Fibroblast of peridontal ligament (primary cell): ENCODE results near the gene TMTC2.
A peak's percentile ranks its signal among the peaks of the same experiment; 100 is the strongest.
"Not testable (repeated sequence)": the region's sequence is repeated elsewhere in the genome, so short reads cannot be mapped to it uniquely, and the experiment has no call there.

ENCODE experiments used
- DNase-seq: peaks from one replicate; pipeline ENCODE4 v3.0.0-alpha.2; 2010; ENCODE audit errors: extremely low read depth

TMTC2 gene

DNA sequence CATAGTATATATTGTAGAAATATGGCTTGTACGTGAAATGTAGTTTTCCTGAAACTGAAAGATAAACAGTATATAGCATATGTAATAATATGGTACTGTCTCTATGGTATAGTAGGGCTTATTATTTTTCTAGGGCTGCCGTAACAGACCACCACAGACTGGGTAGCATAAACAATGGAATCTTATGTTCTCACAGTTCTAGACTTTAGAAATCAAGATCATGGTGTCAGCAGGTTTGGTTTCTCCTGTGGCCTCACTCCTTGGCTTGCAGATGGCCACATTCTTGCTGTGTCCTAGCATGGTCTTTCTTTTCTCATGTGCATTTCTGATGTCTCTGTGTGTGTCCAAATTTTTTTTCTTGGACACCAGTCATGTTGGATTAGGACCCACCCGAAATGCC lies 155.8 kb downstream of the TMTC2 start:
- DNase-seq = no peak

DNA sequence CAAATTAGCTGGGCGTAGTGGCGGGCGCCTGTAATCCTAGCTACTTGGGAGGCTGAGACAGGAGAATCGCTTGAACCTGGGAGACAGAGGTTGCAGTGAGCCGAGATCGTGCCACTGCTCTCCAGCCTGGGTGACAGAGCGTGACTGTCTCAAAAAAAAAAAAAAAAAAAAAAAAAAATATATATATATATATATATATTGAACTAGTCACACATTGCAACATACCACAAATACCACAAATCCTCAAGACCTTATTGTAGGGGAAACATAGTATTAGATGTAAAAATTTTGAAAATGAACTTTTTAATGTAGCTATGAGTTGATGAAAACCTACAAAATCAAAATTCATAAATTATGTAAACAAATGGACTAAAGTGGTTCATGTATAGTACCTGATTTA lies 158.4 kb downstream of the TMTC2 start:
- not testable (repeated sequence) for DNase-seq

DNA sequence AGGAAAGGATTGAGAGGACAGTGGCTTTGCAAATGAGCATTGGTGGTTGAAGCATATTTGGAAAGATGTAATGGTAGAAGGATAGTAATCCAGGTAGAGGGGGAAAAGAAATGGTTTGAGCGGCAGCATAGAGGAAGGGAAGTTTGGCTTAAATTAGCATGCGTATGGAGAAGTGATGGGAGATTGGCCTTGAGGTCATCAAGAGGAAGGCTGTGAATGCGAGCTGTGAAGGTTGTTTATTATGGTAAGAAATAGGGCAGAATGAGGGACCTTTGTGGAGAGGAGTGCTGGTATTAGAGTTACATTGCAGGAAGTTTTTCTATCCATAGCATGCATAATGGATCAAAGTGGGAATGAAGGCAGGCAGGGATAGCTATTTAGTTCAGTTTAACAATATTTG lies 162.1 kb downstream of the TMTC2 start:
- DNase-seq = no peak

GRCh38 chr12:82852529-82852928 lies 165.8 kb downstream of the TMTC2 start:
- DNase-seq = no peak

DNA sequence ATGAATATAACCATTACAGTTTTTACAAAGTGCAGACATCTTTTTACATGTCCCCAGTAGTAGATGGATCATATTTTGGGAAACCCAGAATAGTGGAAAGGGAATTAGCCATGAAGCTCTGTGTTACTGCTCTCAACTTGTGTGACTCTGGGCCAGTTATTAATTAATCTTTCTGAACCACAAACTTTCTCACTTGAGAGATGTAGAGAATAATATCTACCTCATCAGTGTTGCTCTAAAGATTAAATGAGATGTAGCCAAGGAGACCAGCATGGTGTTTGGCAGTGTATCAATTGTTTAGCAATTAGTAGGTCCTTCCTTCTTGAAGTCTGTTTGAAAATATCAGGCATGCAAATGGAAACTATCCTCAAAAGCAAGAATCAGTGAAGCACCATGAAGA lies 169.2 kb downstream of the TMTC2 start:
- no peak for DNase-seq

DNA sequence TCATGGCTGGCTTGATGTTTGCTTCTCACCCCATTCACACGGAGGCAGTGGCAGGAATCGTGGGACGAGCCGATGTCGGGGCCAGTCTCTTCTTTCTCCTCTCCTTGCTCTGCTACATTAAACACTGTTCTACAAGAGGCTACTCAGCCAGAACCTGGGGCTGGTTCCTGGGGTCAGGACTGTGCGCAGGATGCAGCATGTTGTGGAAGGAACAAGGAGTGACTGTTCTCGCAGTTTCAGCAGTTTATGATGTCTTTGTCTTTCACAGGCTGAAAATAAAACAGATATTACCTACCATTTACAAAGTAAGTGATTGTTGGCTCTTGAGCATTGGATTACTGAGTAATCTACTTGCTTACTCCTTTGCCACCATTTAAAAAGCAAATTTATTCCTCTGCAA lies 170.6 kb downstream of the TMTC2 start:
- DNase-seq = no peak

- DNase-seq = no peak
These were observed 171.3 kb downstream of the TMTC2 start for GRCh38 chr12:82857911-82858533.

- no peak for DNase-seq
These were observed 171.8 kb downstream of the TMTC2 start for GRCh38 chr12:82858534-82858917.

- no peak for DNase-seq
These were observed 175.5 kb downstream of the TMTC2 start for GRCh38 chr12:82862069-82862841.

- no peak for DNase-seq
These were observed 176.4 kb downstream of the TMTC2 start for GRCh38 chr12:82862876-82863649.

- DNase-seq = no peak
These were observed 179.6 kb downstream of the TMTC2 start for GRCh38 chr12:82866227-82866775.

DNA sequence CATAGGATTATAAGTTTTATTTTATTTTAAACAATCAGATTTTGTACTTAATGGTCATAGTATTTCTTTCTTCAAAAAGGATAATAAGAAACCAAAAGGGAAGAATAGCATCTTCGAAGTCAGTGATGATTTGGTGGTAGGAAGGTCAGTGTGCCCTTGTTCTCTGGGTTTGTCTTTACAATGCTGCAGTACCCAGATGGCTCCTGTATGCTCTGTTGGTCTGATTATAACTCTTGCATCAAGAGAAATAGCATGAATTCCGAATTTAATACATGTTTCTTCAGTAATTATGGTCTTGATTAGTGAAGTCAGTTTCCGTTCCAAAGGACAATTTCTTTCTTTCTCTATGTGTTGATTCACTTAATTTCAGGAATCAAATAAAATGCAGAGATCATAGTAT lies 180.2 kb downstream of the TMTC2 start:
- no peak for DNase-seq

DNA sequence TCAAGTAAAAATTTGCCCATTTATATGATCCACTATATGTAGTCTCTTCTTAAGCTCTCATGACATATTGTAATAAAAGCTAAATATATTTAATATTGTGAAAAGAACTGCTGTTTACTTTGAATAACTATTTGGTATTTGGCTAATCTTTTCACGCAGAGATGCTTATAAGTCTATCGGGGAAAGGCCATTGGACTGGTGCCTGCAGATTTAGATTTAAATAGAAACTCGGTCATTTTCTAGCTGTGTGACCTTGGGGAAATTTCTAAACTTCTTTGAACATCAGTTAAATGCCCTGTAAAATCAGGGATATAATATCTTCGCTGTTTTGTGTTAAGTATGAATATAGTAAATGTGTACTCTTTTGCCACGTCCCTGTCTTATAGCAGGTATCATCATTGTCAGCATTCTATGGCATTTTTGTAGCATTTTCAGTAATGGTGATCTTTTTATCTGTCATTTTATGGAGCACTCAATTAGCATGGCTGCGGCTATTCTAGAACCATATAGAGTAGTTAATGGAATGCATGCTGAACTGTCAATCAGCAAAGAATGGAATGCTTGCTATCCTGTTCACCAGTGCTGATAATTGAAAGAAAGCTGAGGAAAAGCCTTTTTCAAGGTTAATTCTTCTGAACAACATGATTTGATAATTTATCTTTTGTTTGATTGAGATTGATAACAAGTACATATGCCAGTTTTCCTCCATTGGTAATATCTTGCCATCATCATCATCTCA lies 181.2 kb downstream of the TMTC2 start:
- DNase-seq = no peak

- DNase-seq = no peak
These were observed 184.2 kb downstream of the TMTC2 start for GRCh38 chr12:82870771-82871377.

DNA sequence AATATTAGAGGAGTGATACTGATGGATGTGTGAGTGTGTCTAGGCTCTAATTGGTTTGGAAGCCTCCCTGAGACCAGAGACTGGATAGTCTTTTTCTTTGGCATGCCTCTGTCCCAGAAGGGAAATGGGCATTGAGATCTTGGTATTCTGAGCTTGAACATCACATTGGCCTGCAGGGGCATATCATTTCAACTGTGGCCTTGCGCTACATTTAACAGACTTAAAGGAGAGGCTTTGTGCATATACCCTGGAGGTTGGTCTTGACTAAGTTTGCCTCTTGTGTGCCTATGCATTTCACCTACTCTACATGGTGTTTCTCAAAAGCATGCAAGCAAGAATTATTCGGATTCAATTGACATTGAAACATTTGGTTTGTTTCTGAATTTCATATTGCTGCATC lies 185.4 kb downstream of the TMTC2 start:
- DNase-seq = no peak

- no peak for DNase-seq
These were observed 186.6 kb downstream of the TMTC2 start for GRCh38 chr12:82873309-82873708.

- no peak for DNase-seq
These were observed 187.2 kb downstream of the TMTC2 start for GRCh38 chr12:82873951-82874350.

GRCh38 chr12:82874945-82875344 lies 188.2 kb downstream of the TMTC2 start:
- DNase-seq = peak; percentile 38

GRCh38 chr12:82876075-82876474 lies 189.4 kb downstream of the TMTC2 start:
- no peak for DNase-seq

DNA sequence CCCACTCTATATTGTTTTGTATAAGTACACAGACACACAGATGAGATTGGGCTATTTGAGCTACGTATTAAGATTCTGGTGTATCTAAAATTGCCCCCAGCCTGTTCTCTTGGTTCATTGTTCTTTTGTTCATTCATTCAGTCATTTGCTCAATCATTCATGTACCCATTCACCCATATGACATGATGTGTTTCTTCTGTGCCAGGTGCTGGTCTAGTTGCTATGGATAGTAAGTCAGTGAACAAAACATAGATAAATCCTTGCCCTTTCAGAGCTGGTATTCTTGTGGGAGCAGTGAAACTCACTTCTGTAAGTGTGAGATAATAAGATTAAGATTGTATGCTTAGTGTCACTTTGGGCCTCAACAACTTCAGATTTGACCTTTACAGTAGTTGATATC lies 191.3 kb downstream of the TMTC2 start:
- no peak for DNase-seq

DNA sequence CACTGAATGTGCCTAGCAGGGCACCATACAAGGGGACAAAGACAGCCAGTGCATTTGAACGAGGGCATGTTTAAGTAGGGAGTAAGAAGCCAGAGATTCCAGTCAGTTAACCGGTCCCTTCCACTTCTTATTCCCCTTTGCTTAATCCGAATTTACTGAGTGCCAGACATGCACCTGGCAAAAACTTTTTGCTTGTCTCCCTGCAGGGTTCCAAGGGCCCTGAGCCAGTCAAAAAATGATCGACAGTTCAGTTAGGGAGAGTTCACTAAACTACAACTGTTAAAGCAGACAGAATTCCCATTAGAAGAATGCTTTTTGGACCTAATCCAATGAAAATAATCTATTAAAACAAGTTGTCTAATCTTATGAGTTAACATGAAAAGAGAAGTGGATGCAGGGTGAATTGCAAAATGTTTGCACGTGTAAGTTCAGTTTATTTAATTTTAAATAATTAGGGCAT lies 193.8 kb downstream of the TMTC2 start:
- DNase-seq = no peak
